ENCODE results near the gene ESPN. TPM values are rescaled to one million over a fixed set of nuclear protein-coding genes. Genes with fewer than 3 reads are reported as not detected.
"Not testable (repeated sequence)": the region's sequence is repeated elsewhere in the genome, so short reads cannot be mapped to it uniquely, and the experiment has no call there.

The ESPN gene
- total RNA-seq, 1 donor from 2014 or later = 3.1 TPM

GRCh38 chr1:6447016-6447817 lies 22.6 kb downstream of the ESPN start:
- no peak for DNase-seq (ENCODE audit: low spot score)

- no peak for DNase-seq (ENCODE audit: low spot score)
These were observed 23.5 kb downstream of the ESPN start for GRCh38 chr1:6447818-6448748.

- DNase-seq (ENCODE audit: low spot score) = no peak
These were observed 24.4 kb downstream of the ESPN start for GRCh38 chr1:6448749-6449631.

- DNase-seq (ENCODE audit: low spot score) = no peak
These were observed 25.5 kb downstream of the ESPN start for GRCh38 chr1:6450005-6450450.

GRCh38 chr1:6450486-6450885 lies 25.9 kb downstream of the ESPN start:
- not testable (repeated sequence) for DNase-seq (ENCODE audit: low spot score)

GRCh38 chr1:6450943-6451373 lies 26.4 kb downstream of the ESPN start:
- no peak for DNase-seq (ENCODE audit: low spot score)

- DNase-seq (ENCODE audit: low spot score) = not testable (repeated sequence)
These were observed 29.6 kb downstream of the ESPN start for GRCh38 chr1:6453895-6454855.

GRCh38 chr1:6454856-6455751 lies 30.5 kb downstream of the ESPN start:
- DNase-seq (ENCODE audit: low spot score) = no peak

GRCh38 chr1:6455752-6456520 lies 31.4 kb downstream of the ESPN start:
- not testable (repeated sequence) for DNase-seq (ENCODE audit: low spot score)

- no peak for DNase-seq (ENCODE audit: low spot score)
These were observed 32.4 kb downstream of the ESPN start for GRCh38 chr1:6456800-6457466.

- DNase-seq (ENCODE audit: low spot score) = no peak
These were observed 35.3 kb downstream of the ESPN start for GRCh38 chr1:6459850-6460265.

GRCh38 chr1:6460301-6461050 lies 35.9 kb downstream of the ESPN start:
- no peak for DNase-seq (ENCODE audit: low spot score)

- DNase-seq (ENCODE audit: low spot score) = no peak
These were observed 36.5 kb downstream of the ESPN start for GRCh38 chr1:6461051-6461530.

GRCh38 chr1:6461538-6462411 lies 37.2 kb downstream of the ESPN start:
- no peak for DNase-seq (ENCODE audit: low spot score)

- no peak for DNase-seq (ENCODE audit: low spot score)
These were observed 38.0 kb downstream of the ESPN start for GRCh38 chr1:6462412-6463119.

- DNase-seq (ENCODE audit: low spot score) = no peak
These were observed 38.5 kb downstream of the ESPN start for GRCh38 chr1:6463120-6463412.

Data from mucosa of gallbladder (tissue), 1 donor.